Measurements from ENCODE around the gene C1QTNF12.

Gene C1QTNF12

GRCh38 chr1:1255078-1255477 lies 8.6 kb upstream of the C1QTNF12 start:
- no peaks in the 10 kb centered on the region for H3K27me3 ChIP-seq (ENCODE audit: insufficient read depth, low read length)
- H3K79me2 ChIP-seq (ENCODE audit: insufficient read depth, low read length), result no peaks in the 10 kb centered on the region
- no peaks in the 10 kb centered on the region for H4K20me1 ChIP-seq (ENCODE audit: insufficient read depth, low read length)
- no peak overlapping the region for H3K9ac ChIP-seq (ENCODE audit: low read length)
- no peak overlapping the region for H3K4me3 ChIP-seq (ENCODE audit: low read depth, low read length, poor library complexity, severe bottlenecking)
- peaks cover 53% of the 10 kb centered on the region for H3K36me3 ChIP-seq (ENCODE audit: insufficient read depth, low read length)
- H3K4me2 ChIP-seq (ENCODE audit: low read length), result no peak overlapping the region
- no peaks in the 10 kb centered on the region for H3K9me2 ChIP-seq (ENCODE audit: low read depth, low read length)
- H2AFZ ChIP-seq (ENCODE audit: low read length), result no peak overlapping the region
- peaks cover 10% of the 10 kb centered on the region for H3K4me1 ChIP-seq (ENCODE audit: insufficient read depth, low read length, severe bottlenecking)
- H3K9me3 ChIP-seq (ENCODE audit: low read length), result no peaks in the 10 kb centered on the region
- no peaks in the 10 kb centered on the region for H3F3A ChIP-seq (ENCODE audit: insufficient read depth, low read length)
- H3K27ac ChIP-seq (ENCODE audit: low read depth, low read length, poor library complexity, severe bottlenecking), result no peak overlapping the region
- TF ChIP-seq EZH2 (IDR thresholded peaks at IDR 0.05; ENCODE audit: borderline replicate concordance, low read length), result no peak
- no peak for TF ChIP-seq CTCF (IDR thresholded peaks at IDR 0.05; ENCODE audit: low read length)

GRCh38 chr1:1254667-1254998 lies 8.1 kb upstream of the C1QTNF12 start:
- Histone ChIP-seq H3K9me3 (ENCODE audit: low read length) (no peaks in the 10 kb centered on the region), H3K27ac (ENCODE audit: low read depth, low read length, poor library complexity, severe bottlenecking) (no peak overlapping the region), H2AFZ (ENCODE audit: low read length) (no peak overlapping the region), H4K20me1 (ENCODE audit: insufficient read depth, low read length) (no peaks in the 10 kb centered on the region), H3K4me3 (ENCODE audit: low read depth, low read length, poor library complexity, severe bottlenecking) (no peak overlapping the region), H3K9ac (ENCODE audit: low read length) (no peak overlapping the region), H3K4me1 (ENCODE audit: insufficient read depth, low read length, severe bottlenecking) (peaks cover 9% of the 10 kb centered on the region), H3K79me2 (ENCODE audit: insufficient read depth, low read length) (no peaks in the 10 kb centered on the region), H3K36me3 (ENCODE audit: insufficient read depth, low read length) (peaks cover 50% of the 10 kb centered on the region), H3K4me2 (ENCODE audit: low read length) (no peak overlapping the region), H3F3A (ENCODE audit: insufficient read depth, low read length) (no peaks in the 10 kb centered on the region), H3K27me3 (ENCODE audit: insufficient read depth, low read length) (no peaks in the 10 kb centered on the region), H3K9me2 (ENCODE audit: low read depth, low read length) (no peaks in the 10 kb centered on the region)
- TF ChIP-seq EZH2 (IDR thresholded peaks at IDR 0.05; ENCODE audit: borderline replicate concordance, low read length), result no peak
- no peak for TF ChIP-seq CTCF (IDR thresholded peaks at IDR 0.05; ENCODE audit: low read length)

- Histone ChIP-seq H3K9ac (ENCODE audit: low read length) (no peak overlapping the region), H3K9me2 (ENCODE audit: low read depth, low read length) (no peaks in the 10 kb centered on the region), H3K36me3 (ENCODE audit: insufficient read depth, low read length) (peaks cover 45% of the 10 kb centered on the region), H3K79me2 (ENCODE audit: insufficient read depth, low read length) (no peaks in the 10 kb centered on the region), H3K27me3 (ENCODE audit: insufficient read depth, low read length) (no peaks in the 10 kb centered on the region), H3F3A (ENCODE audit: insufficient read depth, low read length) (no peaks in the 10 kb centered on the region), H3K27ac (ENCODE audit: low read depth, low read length, poor library complexity, severe bottlenecking) (no peak overlapping the region), H3K4me1 (ENCODE audit: insufficient read depth, low read length, severe bottlenecking) (peaks cover 9% of the 10 kb centered on the region), H3K4me2 (ENCODE audit: low read length) (no peak overlapping the region), H3K4me3 (ENCODE audit: low read depth, low read length, poor library complexity, severe bottlenecking) (no peak overlapping the region), H4K20me1 (ENCODE audit: insufficient read depth, low read length) (no peaks in the 10 kb centered on the region), H3K9me3 (ENCODE audit: low read length) (no peaks in the 10 kb centered on the region), H2AFZ (ENCODE audit: low read length) (no peak overlapping the region)
- TF ChIP-seq EZH2 (IDR thresholded peaks at IDR 0.05; ENCODE audit: borderline replicate concordance, low read length) (no peak), CTCF (IDR thresholded peaks at IDR 0.05; ENCODE audit: low read length) (no peak)
Observed at GRCh38 chr1:1253972-1254666, 7.6 kb upstream of the C1QTNF12 start.

Data from OCI-LY1 (cell line).